Mammary epithelial cell (primary cell): ENCODE data around the gene WLS.

Source experiments
- CTCF ChIP-seq, 2 donors: IDR thresholded peaks in 1 of 2; conservative IDR thresholded peaks in 1 of 2; 2 replicates each; pipeline ENCODE4 v1.5.1; 2011 to 2012; ENCODE audit warnings: inconsistent platforms in 2 of 2, low read length in 2 of 2, mild to moderate bottlenecking in 2 of 2, control low read depth in 1 of 2, low read depth in 1 of 2; ENCODE audit not compliant: insufficient read depth in 1 of 2; ENCODE audit errors: extremely low read depth in 1 of 2
- EZH2 ChIP-seq: IDR thresholded peaks from 2 replicates; pipeline ENCODE4 v1.6.1; 2012; ENCODE audit warnings: low read length, inconsistent platforms, borderline replicate concordance

GRCh38 chr1:68211761-68212380, 20.5 kb downstream of the WLS start:
- no peak for TF ChIP-seq CTCF (conservative IDR thresholded peaks at IDR 0.05 in 1 of 2, IDR thresholded peaks at IDR 0.05 in 1 of 2; ENCODE audit: extremely low read depth in 1 of 2, insufficient read depth in 1 of 2, low read depth in 1 of 2, low read length in 2 of 2)
- TF ChIP-seq EZH2: no peak
